Renal cortex interstitium (tissue), 11 donors: ENCODE data around the gene RBM8A. TPM values are rescaled to one million over a fixed set of nuclear protein-coding genes. Genes with fewer than 3 reads are reported as not detected.
"Not testable (repeated sequence)": the region's sequence is repeated elsewhere in the genome, so short reads cannot be mapped to it uniquely, and the experiment has no call there.

Source experiments
- DNase-seq, 11 donors: peaks; one replicate each; pipeline ENCODE4 v3.0.0-alpha.2; 2013; ENCODE audit warnings: low read depth in 9 of 11, low spot score in 4 of 11; ENCODE audit errors: extremely low read depth in 1 of 11
- polyA plus RNA-seq, 3 donors: library from polyadenylated mRNA; unstranded; fragments of 120-200 nt; gene quantifications; one replicate each; pipeline ENCODE4 v1.2.1, GENCODE V29; 2013; ENCODE audit not compliant: insufficient read length in 3 of 3

RBM8A gene
- polyA plus RNA-seq, 3 donors: 168 to 219 (median 214) TPM

DNA sequence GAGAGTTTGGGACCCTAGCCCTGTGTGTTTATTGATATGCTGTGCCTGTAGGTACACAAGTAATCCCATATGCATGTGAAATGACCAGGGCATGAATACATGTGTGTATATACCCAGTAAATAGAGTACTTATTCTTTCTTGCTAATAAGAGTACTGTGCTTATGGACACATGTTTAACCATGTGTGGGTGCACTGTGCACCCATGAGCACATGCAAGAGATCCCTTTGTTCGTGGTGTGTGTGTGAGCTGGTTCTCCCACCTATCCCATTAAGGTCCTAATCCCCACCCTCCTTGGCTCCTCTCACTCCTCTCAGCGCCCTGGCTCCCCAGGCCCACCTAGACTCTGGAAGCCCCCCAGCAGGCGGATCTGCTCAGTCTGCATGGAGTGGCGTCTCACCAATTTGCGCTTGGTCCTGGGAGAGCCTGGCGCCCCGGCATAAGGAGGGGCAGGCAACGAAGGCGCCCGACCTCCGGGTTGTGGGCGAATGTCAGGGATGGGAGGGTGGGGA, 32.7 kb upstream of the RBM8A start:
- DNase-seq: no peak

DNA sequence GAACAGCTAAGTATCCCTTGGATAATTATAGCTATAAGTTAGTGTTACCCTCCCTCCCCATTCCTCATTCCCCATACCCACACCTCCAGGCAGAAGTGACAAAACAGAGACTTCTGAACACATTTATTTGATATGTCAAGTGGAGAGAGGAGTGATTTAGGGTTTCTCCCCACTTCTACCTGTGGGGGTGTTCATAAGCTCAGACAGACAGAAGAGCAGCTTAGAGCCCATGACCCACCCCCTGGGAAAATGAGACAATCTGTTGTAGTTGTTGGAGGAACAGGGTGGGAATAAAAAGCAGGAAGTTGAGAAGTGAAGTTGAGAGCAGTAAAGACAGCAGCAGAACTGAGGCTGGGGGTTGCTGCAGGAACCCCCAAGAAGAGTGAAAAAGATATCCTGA, 32.0 kb upstream of the RBM8A start:
- no peak for DNase-seq

GRCh38 chr1:145958734-145959133, 31.4 kb upstream of the RBM8A start:
- DNase-seq: no peak

DNA sequence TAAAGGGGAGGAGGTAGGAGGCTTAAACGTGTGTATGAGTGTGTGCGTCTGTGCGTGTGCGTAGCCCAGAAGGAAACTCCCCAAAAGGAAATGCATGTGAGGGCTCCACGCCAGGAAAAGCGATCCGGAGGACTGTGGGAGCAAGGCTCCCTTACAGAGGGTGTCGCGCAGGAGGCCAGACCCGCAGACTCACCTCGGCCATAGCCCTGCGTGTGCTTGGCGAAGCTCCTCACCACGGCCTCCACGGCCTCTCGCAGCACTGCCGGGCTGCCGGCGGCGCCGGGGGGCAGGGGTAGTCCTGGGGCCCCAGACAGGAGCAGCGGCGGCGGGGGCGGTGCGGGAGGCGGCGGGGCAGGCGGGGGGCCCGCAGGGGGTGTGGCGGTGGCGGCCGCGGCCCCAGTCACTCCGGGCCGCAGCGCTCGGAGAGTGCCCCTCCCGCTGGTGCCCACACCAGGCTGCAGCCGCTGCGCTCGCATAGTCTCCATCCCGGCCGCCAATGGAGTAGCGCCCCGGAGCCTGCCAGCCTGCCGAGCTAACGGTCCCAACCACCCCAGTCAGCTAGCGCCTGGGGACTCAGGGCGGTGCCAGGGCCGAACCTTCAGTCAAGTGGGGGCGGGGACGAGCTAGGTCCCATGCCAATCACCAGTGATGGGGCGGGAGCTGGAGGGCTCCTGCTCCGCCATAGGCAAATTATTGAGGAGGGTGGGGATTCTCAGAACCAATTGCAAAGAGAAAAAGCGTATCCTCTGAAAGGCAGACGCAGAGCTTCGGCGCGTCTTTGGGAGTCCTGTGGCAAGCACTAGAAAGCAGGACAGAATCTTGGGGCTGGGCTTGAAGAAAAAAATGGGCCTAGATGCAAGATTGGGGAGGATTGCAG, 30.4 kb upstream of the RBM8A start, which contains the start of gene LIX1L:
TSS of gene LIX1L (minus strand) at position 575 of the 877 bp plus-strand sequence. CDS start at position 485, 90 bp downstream.
- peak in 10 of 11 donors; percentile 87 to 96 (median 94) for DNase-seq

DNA sequence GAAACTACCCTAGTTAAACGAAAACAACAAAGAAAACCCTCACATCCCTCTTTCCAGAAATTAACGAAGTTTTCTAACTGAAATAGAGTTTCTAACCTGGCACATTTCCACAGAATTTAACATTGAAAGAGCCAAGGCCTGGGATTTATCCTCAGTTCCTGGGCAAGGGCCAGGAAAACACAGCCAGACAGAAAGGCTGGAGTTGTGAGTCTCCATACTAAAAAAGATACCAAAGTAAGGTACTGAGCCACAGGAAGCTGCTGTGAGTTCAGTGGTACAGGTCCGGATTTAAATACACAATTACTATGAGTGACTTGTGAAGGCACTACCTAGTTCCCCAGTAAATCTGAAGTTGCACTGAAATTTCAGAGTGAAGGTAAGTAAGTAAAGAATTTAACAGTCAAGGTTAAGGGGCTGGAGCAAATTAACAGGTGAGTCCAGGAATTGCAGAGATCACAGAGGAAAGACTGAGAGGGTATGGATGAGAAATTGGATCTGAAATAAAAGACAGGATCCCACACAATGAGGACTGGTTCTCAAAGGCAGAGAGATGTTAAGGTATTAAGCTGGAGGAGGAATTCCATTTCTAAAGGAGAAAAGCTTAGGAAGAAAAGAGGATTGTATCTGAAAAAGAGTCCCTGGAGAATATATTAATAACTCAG, 29.6 kb upstream of the RBM8A start:
- DNase-seq: no peak

DNA sequence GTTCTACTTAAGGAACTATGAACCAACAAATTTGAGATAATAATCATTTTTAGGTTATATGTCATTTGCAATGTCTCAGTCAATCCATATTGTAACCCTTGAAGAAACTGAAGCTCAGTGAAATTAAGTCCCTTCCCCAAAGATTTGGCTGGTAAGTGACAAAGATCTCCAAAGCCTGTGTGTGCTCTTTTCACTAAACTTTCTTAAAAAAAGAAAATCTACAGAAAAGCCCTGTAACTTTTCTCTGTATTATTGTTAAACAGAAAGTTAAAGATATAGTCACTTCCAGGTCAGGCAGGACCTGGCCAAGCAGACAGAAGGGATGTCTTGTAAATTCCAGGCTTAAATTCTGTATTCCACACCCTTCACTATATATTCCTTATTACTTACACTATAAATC, 29.1 kb upstream of the RBM8A start:
- no peak for DNase-seq

DNA sequence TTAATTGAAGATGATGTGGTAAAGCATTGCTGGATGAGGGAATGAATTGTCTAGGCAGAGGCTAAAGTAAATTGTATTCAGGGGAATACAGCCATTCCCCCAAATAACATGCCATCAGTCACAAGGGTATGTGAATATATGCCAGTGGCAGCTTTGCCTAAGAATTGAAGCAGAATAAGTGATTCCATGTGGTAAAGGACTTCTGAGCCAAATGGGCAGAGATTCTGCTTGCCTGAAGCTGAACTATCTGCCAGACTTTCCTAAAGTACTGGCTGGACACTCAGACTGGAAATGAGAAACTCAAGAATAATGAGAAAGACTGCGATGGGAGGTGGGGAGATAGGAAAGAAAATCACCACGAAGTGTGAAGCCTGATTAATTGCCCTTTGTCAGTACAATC, 28.2 kb upstream of the RBM8A start:
- no peak for DNase-seq

DNA sequence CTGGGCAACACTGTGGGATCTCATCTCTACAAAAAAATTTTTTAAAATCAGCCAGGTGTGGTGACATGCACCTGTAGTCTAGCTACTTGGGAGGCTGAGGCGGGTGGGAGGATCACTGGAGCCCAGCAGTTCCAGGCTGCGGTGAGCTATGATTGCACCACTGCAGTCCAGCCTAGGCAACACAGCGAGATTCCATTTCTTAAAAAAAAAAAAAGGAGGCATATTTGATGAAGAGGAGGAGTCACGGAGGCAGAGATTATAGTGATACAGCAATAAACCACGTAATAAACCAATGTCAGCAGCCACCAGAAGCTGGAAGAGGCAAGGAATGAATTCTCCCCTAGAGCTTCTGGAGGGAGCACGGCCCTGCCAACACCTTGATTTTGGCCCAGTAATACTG, 26.6 kb upstream of the RBM8A start:
- no peak for DNase-seq

GRCh38 chr1:145952903-145953302, 25.6 kb upstream of the RBM8A start:
- DNase-seq: no peak

DNA sequence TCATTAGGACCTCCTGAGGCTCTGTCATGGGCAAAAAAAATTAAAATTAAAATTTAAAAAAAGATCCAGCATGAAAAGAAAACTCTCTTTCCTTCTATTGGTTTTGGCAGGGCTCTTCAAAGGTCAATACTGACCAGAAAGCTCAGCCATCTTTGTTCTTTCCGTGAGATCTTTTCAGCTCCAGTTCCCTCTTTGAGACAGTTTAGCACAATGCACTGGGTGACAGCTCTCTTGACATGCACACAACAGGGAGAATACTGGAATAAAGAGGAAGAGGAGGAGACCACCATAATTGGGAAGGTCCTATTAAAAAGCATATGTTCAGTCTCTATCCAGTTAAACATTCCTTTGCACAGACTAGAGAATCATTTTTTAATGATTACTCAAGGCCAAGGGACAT, 24.2 kb upstream of the RBM8A start:
- no peak for DNase-seq

DNA sequence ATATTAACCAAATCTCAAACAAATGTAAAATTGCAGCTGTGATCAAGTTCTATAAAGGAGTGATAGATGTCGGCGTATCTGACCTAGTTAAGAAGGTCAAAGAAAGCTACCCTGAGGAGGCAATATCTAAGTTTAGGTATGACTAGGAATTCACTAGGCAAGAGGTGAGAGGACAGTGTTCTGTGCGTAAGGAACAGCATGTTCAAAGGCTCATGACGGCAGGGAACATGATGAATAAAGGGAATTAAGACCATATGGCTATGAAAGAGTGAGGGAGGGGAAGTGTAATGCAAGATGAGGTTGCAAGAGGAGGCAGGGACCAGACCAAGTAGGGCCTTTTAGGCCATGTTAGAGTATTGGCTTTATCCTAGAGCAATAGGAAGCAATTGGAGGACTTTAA, 21.9 kb upstream of the RBM8A start:
- DNase-seq: no peak

- no peak for DNase-seq
Observed at GRCh38 chr1:145947551-145947950, 20.3 kb upstream of the RBM8A start.

GRCh38 chr1:145946477-145946986, 19.2 kb upstream of the RBM8A start:
- DNase-seq: no peak

DNA sequence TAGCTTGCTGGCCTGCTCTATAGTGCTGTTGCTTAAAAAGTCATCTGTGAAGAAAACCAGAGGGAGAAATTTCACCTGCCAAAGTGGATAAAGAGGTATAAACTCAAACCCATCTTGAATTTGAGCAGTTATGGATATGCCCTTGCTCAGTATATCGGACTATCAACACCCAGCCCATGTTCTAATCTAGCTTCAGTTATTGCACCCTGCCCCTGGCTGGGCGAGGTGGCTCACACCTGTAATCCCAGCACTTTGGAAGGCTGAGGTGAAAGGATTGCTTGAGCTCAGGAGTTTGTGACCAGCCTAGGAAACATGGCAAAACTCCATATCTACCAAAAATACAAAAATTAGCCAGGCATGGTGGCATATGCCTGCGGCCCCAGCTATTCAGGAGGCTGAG, 17.2 kb upstream of the RBM8A start:
- no peak for DNase-seq

- no peak for DNase-seq
Observed at GRCh38 chr1:145942871-145943270, 15.6 kb upstream of the RBM8A start.

DNA sequence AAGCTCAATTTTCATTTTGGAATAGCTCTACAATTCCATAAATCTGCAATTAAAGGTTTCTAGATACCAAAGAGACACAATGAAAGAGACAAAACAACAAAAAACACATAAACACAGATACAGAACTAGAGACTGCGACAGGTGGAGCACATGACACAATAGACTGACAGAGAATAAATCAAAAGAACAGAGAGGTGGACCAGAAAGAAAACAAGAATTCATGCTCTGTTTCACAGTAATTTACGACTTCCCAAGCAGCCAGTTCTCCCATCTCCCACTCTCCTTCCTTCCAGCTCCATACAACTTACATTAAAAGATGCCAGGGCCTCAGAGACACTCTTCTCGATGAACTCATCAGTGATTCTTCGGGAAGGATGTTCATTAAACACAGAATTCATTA, 15.1 kb upstream of the RBM8A start:
- no peak for DNase-seq

DNA sequence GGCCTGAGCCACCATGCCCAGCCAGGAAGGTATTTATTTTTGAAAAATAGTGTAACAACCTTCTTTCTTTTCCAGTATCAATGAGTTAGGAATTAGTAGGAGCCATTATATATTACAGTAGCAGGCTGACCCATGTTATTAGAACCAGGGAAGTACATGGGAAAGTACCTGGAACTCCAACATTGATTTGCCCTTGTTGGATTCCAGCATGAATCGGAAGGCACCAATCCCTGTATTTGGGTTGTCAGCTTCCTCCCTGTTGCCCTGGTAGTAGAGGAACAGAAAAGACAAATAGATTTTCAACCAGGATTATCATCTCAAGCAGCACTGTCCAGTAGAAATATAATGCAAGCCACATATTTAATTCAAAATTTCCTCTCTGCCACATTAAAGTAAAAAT, 10.2 kb upstream of the RBM8A start:
- no peak for DNase-seq

DNA sequence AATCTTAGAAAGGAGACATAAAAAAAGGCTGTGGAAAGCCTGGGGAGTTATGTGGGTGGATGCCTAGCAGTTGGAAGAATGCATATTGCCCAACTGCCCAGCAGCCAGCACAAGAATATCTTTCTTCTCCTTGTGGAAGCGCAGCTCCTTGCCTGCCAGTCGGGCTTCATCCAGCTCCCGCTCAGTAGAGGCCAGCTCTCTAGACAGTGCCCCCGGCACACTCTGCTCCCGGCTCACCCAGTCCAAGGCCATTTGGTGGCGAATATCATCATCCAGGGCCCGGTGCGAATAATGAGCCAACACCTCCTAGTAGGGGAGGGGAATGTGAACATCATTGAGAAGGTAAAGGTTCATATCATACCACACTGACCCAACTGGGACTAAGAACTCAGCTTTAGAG, 9.0 kb upstream of the RBM8A start:
- DNase-seq: no peak

- DNase-seq: no peak
Observed at GRCh38 chr1:145935708-145936107, 8.4 kb upstream of the RBM8A start.

DNA sequence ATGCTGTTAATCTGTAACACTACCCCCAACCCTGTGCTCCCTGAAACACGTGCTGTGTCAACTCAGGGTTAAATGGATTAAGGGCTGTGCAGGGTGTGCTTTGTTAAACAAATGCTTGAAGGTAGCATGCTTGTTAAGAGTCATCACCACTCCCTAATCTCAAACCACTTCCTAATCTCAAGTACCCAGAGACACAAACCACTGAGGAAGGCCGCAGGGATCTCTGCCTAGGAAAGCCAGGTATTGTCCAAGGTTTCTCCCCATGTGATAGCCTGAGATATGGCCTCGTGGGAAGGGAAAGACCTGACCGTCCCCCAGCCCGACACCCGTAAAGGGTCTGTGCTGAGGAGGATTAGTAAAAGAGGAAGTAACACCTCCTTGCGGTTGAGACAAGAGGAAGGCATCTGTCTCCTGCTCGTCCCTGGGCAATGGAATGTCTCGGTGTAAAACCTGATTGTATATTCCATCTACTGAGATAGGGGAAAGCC, 5.3 kb upstream of the RBM8A start:
- DNase-seq: not testable (repeated sequence)
